Central memory CD4-positive, alpha-beta T cell (primary cell): ENCODE measurements around the gene TMA16.

Experiments
- DNase-seq: peaks from one replicate; pipeline ENCODE4 v3.0.0; 2022

The TMA16 gene

GRCh38 chr4:163565226-163566135 is 71.0 kb downstream of the TMA16 start:
- no peak for DNase-seq

- no peak for DNase-seq
These were observed 71.8 kb downstream of the TMA16 start for GRCh38 chr4:163566257-163566796.

- no peak for DNase-seq
These were observed 74.4 kb downstream of the TMA16 start for GRCh38 chr4:163568843-163569242.
